A172 (cell line): ENCODE measurements around the gene LNPEP. TPM values are rescaled to one million over a fixed set of nuclear protein-coding genes. Genes with fewer than 3 reads are reported as not detected.
A peak's percentile ranks its signal among the peaks of the same experiment; 100 is the strongest.

Experiments
- DNase-seq: peaks from one replicate; pipeline ENCODE4 v3.0.0-alpha.2; 2015; ENCODE audit warnings: low spot score
- total RNA-seq: library from RNA; depleted of rRNA; stranded (reverse); fragments of >200 nt; shearing (Covaris generic); gene quantifications from 2 replicates; pipeline ENCODE4 v1.2.3, GENCODE V29; 2014

Gene LNPEP
- total RNA-seq, 1 experiment from 2014 or later: 30.2 TPM

- DNase-seq: no peak
These were observed 59.5 kb downstream of the LNPEP start for GRCh38 chr5:96995419-96995818.

- peak; percentile 46 for DNase-seq
These were observed 61.5 kb downstream of the LNPEP start for GRCh38 chr5:96997265-96997859.

- no peak for DNase-seq
These were observed 64.0 kb downstream of the LNPEP start for GRCh38 chr5:96999856-97000255.

- no peak for DNase-seq
These were observed 64.5 kb downstream of the LNPEP start for GRCh38 chr5:97000391-97000790.

- DNase-seq: no peak
These were observed 67.1 kb downstream of the LNPEP start for GRCh38 chr5:97002983-97003382.

GRCh38 chr5:97004423-97005060, 68.7 kb downstream of the LNPEP start:
- no peak for DNase-seq

GRCh38 chr5:97006454-97007060, 70.7 kb downstream of the LNPEP start:
- no peak for DNase-seq

GRCh38 chr5:97009212-97009898, 73.5 kb downstream of the LNPEP start:
- DNase-seq: no peak

GRCh38 chr5:97009921-97010320, 74.0 kb downstream of the LNPEP start:
- no peak for DNase-seq

- DNase-seq: no peak
These were observed 74.7 kb downstream of the LNPEP start for GRCh38 chr5:97010606-97011005.

- DNase-seq: no peak
These were observed 75.7 kb downstream of the LNPEP start for GRCh38 chr5:97011567-97011966.

GRCh38 chr5:97019435-97020117, 83.7 kb downstream of the LNPEP start:
- no peak for DNase-seq

GRCh38 chr5:97021416-97021815, 85.5 kb downstream of the LNPEP start:
- DNase-seq: no peak

- DNase-seq: no peak
These were observed 87.0 kb downstream of the LNPEP start for GRCh38 chr5:97022898-97023297.

- DNase-seq: no peak
These were observed 90.8 kb downstream of the LNPEP start for GRCh38 chr5:97026721-97027120.

- no peak for DNase-seq
These were observed 101.9 kb downstream of the LNPEP start for GRCh38 chr5:97037819-97038218.

- no peak for DNase-seq
These were observed 105.4 kb downstream of the LNPEP start for GRCh38 chr5:97041239-97041638.

- no peak for DNase-seq
These were observed 107.1 kb downstream of the LNPEP start for GRCh38 chr5:97042996-97043395.

GRCh38 chr5:97043511-97043910, 107.6 kb downstream of the LNPEP start:
- no peak for DNase-seq

- peak; percentile 18 for DNase-seq
These were observed 108.2 kb downstream of the LNPEP start for GRCh38 chr5:97044052-97044451.

GRCh38 chr5:97046270-97046982, 110.5 kb downstream of the LNPEP start:
- DNase-seq: peak; percentile 5

- DNase-seq: no peak
These were observed 111.2 kb downstream of the LNPEP start for GRCh38 chr5:97047076-97047475.
